HL-60/S4 treated with retinoic acid at 250 ng/mL for 4 days and 3 days (cell line): ENCODE data around the gene CNTNAP2.
"Not testable (repeated sequence)": the region's sequence is repeated elsewhere in the genome, so short reads cannot be mapped to it uniquely, and the experiment has no call there.

Source experiments
- in situ Hi-C: fragments of 300-500 bp; cut with MboI; formaldehyde crosslinking; loops from 2 replicates; pipeline ENCODE4 v1.7.0; 2022; ENCODE audit warnings: low sequenced_read_pairs

CNTNAP2 gene

GRCh38 chr7:148390381-148390780, 2273.8 kb downstream of the CNTNAP2 start:
- in situ Hi-C loops: no loop called here

GRCh38 chr7:148391591-148391990, 2275.0 kb downstream of the CNTNAP2 start:
- in situ Hi-C loops: no loop called here

GRCh38 chr7:148394582-148394981, 2278.0 kb downstream of the CNTNAP2 start:
- in situ Hi-C loops: no loop called here

GRCh38 chr7:148395352-148395811, 2278.8 kb downstream of the CNTNAP2 start:
- in situ Hi-C loops: no loop called here

DNA sequence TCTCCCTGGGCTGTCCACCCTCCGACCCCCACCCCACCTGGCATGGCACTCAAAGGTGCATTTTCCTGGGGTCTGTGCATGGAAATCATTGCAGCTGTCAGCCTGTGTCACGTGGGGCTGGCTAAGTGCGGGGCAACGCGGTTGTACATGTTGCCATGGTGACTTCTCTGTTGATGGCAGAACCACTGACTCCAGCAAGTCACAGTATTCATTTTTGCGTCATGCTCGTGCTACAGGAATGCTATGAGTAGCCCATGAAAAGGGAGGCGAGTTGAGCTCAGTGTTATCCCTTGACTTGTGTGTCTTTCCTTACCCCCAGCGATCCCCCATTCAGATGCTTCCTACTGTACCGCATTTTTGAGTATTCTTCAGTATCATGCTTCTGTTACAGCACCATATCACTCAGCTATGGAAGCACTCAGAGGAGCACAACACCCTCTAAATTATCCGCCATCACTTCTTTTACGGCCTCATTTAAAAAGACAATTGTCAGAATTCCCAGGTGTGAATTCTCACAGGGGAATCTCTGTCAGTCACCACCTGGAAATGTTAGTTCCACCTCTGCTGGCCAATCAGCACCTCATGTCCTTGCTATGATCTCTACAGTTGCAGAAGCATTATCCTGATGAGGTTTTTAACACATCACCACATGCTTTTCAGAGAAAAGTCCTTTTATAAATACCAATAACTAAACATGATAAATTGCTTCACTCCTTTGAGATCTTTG, 2279.6 kb downstream of the CNTNAP2 start:
- in situ Hi-C loops: no loop called here

DNA sequence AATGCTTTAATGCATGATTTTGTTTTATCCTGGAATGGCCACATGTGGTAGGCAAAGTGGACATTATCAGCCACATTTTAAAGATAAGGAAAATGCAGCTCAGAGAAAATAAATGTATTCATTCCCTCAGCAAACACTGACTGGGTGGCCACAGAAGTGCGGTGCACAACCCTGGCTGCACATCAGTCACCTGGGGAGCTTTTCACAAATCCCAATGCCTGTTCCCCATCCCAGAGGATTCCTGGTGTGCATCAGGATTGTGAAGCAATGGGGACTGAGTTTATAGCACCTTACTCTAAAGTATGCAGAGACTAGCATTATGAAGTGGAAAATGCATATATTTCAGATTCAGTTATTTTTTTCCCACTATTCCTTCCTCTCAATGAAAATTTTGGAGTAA, 2280.5 kb downstream of the CNTNAP2 start:
- in situ Hi-C loops: no loop called here

DNA sequence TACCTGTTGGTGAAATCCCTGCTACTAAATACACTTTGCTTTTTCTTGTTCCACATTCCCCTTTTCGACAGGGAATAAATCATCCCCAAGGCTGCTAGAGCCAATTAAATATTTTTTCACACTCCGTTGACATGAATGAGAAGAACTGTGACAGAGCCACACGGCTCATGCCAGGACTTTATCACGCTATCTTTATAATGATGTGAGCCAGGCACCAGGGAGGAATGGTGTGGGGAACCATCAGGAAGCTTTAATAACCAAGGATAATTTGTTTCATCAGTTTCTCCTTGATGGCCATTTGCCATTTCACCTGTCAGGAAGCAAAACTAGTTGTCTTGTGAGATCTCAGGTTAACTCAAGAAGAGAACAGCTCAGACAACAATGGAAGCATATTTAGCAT, 2280.9 kb downstream of the CNTNAP2 start:
- in situ Hi-C loops: no loop called here

GRCh38 chr7:148397985-148398384, 2281.4 kb downstream of the CNTNAP2 start:
- in situ Hi-C loops: no loop called here

DNA sequence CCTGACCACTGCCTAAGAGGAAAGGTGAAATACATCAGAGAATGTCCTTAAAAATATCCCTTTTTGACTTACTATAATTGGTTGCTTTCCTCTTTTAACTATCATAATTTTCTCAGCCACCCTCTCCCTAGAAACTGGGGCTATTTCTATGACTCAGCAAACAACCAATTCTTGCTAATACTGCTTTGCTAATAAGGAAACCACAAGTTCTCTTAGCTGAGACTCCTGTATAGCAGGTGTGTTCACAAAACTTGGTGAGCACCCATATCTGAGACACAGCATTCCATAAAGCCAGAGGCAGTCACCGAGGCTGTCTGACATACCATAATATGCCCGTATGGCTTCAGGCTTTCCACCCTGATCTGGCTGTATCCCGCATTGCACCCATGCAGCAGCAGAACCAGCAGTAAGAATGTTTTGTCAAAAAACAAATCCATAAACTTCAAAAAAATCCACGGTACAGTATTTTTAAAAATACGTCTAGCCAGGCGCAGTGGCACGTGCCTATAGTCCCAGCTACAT, 2282.3 kb downstream of the CNTNAP2 start:
- in situ Hi-C loops: no loop called here

DNA sequence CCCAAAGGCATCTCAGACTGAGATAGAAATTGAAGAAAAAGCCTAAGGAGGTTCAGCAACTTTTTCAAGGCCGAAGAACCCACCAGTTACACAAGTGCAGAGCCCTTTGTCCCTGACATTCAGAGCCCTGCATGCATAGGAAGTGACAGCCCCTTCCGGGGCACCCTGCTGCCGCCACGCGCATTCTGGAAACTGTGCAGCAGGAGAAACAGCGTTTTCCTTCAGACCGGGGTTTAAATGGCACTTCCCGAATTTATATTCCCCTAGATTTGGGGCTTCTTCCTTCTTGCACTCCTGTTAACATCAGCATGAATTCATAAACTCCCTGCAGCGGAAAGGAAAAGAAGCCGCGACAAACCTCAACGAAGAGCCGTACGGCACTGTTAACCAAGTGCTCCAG, 2283.5 kb downstream of the CNTNAP2 start:
- in situ Hi-C loops: no loop called here

DNA sequence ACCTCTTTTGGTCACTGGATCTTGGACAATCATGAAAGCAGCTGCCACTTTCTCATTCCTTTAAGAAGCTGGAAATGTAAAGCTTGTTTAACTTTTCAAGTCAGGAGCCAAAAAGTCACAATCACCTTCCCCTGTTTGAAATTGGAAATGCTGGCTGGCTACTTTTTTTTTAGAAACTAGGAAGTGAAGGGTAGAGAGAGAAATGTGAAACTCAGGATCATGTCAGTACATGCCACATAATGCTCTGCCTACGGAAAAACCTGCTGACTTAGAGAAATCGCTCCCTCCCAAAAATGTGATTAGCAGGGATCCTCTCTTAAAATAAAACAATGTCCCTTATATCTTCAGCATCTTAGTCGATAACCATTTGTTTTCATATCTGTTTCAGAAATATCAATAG, 2285.6 kb downstream of the CNTNAP2 start:
- in situ Hi-C loops: no loop called here

GRCh38 chr7:148403466-148403993, 2286.9 kb downstream of the CNTNAP2 start:
- in situ Hi-C loops: no loop called here

- in situ Hi-C loops: no loop called here
These were observed 2291.7 kb downstream of the CNTNAP2 start for GRCh38 chr7:148408307-148408706.

GRCh38 chr7:148410905-148411304, 2294.3 kb downstream of the CNTNAP2 start:
- in situ Hi-C loops: no loop called here

DNA sequence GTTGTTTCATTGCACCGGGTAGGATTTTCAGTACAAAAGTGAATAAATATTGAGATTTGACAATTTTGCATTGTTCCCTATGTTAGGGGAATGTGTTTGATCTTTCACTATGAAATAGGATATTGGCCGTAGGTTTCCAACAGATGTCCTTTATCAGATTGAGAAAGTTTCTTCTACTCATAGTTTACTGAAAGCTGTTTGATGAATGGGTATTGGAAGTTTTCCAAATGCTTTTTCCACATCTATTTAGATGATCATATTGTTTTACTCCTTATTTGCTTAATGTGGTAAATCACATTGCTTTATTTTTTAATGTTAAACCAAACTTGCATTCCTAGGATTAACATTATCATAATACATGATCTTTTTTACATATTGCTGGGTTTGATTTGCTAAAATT, 2296.1 kb downstream of the CNTNAP2 start:
- in situ Hi-C loops: no loop called here

DNA sequence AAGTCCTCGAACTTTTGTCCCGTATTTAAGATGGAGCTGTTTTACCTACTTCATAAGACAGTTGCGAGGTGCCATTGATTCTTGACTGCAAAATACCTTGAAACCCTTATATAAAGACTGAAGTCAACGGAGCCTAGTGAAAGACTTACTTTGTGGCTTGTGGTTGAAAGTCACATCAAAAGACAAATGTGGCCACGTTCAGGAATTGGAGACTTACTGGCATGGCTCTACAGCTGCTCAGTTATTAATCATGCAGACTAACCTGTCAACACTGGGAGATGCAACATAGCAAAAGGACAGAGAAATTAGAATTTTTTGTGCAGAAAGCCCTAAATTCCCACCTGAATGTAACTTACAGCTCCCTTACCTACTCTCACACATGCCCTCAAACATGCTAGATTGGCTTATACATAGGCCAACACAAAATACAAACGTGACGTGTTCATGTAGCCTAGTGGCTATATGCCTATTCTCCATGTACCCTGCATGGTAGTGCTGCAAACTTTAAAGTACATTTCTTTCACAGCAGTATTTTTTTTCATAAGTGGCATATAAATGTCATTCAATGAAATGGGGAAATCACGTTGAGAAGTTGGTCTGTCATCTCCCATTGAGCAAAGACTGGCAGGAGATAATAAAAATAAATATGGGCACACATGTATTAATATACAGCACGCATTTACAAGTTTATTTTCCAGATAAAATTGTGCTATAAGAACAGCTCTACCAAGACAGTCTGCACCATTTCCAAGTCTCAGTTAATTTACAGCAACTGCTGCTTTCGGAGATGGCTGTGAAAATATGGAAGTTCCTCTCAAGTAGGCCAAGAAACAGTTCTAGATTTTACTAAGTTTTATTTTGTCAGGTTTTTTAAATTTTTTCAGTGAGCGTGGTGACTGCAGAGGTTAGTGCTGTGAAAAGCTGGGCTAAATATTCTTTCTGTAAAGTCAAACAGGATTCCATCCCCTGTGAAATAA, 2303.5 kb downstream of the CNTNAP2 start:
- in situ Hi-C loops: no loop called here

- in situ Hi-C loops: no loop called here
These were observed 2305.4 kb downstream of the CNTNAP2 start for GRCh38 chr7:148422030-148422429.

DNA sequence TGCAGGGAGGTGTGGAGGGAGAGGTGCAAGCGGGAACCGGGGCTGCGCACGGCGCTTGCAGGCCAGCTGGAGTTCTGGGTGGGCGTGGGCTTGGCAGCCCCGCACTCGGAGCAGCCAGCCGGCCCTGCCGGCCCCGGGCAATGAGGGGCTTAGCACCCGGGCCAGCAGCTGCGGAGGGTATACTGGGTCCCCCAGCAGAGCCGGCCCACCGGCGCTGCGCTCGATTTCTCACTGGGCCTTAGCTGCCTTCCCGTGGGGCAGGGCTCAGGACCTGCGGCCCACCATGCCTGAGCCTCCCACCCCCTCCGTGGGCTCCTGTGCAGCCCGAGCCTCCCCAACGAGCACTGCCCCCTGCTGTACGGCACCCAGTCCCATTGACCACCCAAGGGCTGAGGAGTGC, 2309.8 kb downstream of the CNTNAP2 start:
- in situ Hi-C loops: not testable (repeated sequence)

DNA sequence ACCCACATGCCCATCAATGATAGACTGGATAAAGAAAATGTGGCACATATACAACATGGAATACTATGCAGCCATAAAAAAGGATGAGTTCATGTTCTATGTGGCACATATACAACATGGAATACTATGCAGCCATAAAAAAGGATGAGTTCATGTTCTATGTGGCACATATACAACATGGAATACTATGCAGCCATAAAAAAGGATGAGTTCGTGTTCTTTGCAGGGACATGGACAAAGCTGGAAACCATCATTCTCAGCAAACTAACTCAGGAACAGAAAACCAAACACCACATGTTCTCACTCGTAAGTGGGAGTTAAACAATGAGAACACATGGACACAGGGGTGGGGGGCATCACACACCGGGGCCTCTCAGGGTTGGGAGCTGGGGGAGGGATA, 2314.1 kb downstream of the CNTNAP2 start:
- in situ Hi-C loops: not testable (repeated sequence)

GRCh38 chr7:148433521-148434180, 2317.1 kb downstream of the CNTNAP2 start:
- in situ Hi-C loops: no loop called here
